PC-9 (cell line): ENCODE data around the gene ESRP2. TPM values are rescaled to one million over a fixed set of nuclear protein-coding genes. Genes with fewer than 3 reads are reported as not detected.

ENCODE experiments used
- BruUV-seq: library from RNA; stranded (reverse); fragments of 400-500 nt; replicated peaks from 2 replicates; lab custom pipeline; 2021; lab: Mats Ljungman, UMichigan
- CTCF ChIA-PET: fragments of 300-600 bp; sonication (Branson Sonifier 250); formaldehyde crosslinking; loops from one replicate; lab custom pipeline; 2022; ENCODE audit warnings: antibody characterized with exemption; lab: Charles Lee
- POLR2A ChIA-PET: fragments of 300-600 bp; sonication (Branson Sonifier 250); formaldehyde crosslinking; loops from one replicate; lab custom pipeline; 2022; ENCODE audit warnings: antibody characterized with exemption; ENCODE audit not compliant: unreplicated experiment; lab: Charles Lee
- DNase-seq, 2 experiments: peaks; one replicate each; pipeline versions ENCODE4 v3.0.0 to v3.0.0-alpha.2; 2015 to 2022; ENCODE audit warnings: mixed read lengths in 1 of 2
- H2AFZ ChIP-seq: fragments of 200-600 bp; sonication (generic); 2 replicates; pipeline ENCODE4 v1.8.1; 2017; ENCODE audit warnings: antibody characterized with exemption
- H3F3A ChIP-seq: fragments of 200-600 bp; sonication (generic); 2 replicates; pipeline ENCODE4 v1.8.1; 2017; ENCODE audit warnings: antibody characterized with exemption, mild to moderate bottlenecking, low read depth; ENCODE audit not compliant: insufficient read depth
- H3K27ac ChIP-seq: fragments of 200-600 bp; sonication (generic); 2 replicates; pipeline ENCODE4 v1.6.1; 2016; ENCODE audit warnings: mixed run types
- H3K27me3 ChIP-seq: fragments of 200-600 bp; sonication (generic); 2 replicates; pipeline ENCODE4 v1.6.1; 2016; ENCODE audit warnings: low read depth, mixed run types; ENCODE audit not compliant: insufficient read depth
- H3K36me3 ChIP-seq: fragments of 200-600 bp; sonication (generic); 2 replicates; pipeline ENCODE4 v1.6.1; 2016; ENCODE audit warnings: low read depth, mixed run types
- H3K4me1 ChIP-seq: fragments of 200-600 bp; sonication (generic); replicated peaks from 2 replicates; pipeline ENCODE4 v1.6.1; 2016; ENCODE audit warnings: mixed run types; ENCODE audit not compliant: insufficient read depth
- H3K4me2 ChIP-seq: fragments of 200-600 bp; sonication (generic); 2 replicates; pipeline ENCODE4 v1.6.1; 2017; ENCODE audit warnings: mixed run types
- H3K4me3 ChIP-seq: fragments of 200-600 bp; sonication (generic); 2 replicates; pipeline ENCODE4 v1.6.1; 2016; ENCODE audit warnings: mixed run types
- H3K79me2 ChIP-seq: fragments of 200-600 bp; sonication (generic); 2 replicates; pipeline ENCODE4 v1.6.1; 2017; ENCODE audit warnings: low read depth, mixed run types
- H3K9me2 ChIP-seq: fragments of 200-600 bp; sonication (generic); 2 replicates; pipeline ENCODE4 v1.8.1; 2017; ENCODE audit warnings: mild to moderate bottlenecking; ENCODE audit not compliant: insufficient read depth
- H3K9me3 ChIP-seq: fragments of 200-600 bp; sonication (generic); 2 replicates; pipeline ENCODE4 v1.8.1; 2016; ENCODE audit warnings: low read depth; ENCODE audit not compliant: insufficient read depth
- H4K20me1 ChIP-seq: fragments of 200-600 bp; sonication (generic); 2 replicates; pipeline ENCODE4 v1.8.1; 2017; ENCODE audit not compliant: insufficient read depth
- EZH2 ChIP-seq: fragments of 200-600 bp; sonication (generic); IDR thresholded peaks from 2 replicates; pipeline ENCODE4 v1.8.0; 2017; ENCODE audit warnings: antibody characterized with exemption, low read depth
- intact Hi-C: fragments of 100-400 bp; cut with micrococcal nuclease; formaldehyde crosslinking; loops from one replicate; pipeline ENCODE4 v1.10.0; 2022; ENCODE audit not compliant: unreplicated experiment
- total RNA-seq: library from RNA; stranded (reverse); gene quantifications from 2 replicates; pipeline ENCODE4 v1.2.3, GENCODE V29; 2021
- TF ChIP-seq, protein P1 (sequence below): fragments of 200-600 bp; sonication (generic); conservative IDR thresholded peaks from 2 replicates; pipeline ENCODE4 v1.6.1; 2017; ENCODE audit warnings: mixed run types, antibody characterized with exemption, mild to moderate bottlenecking, moderate library complexity

The ESRP2 gene
- total RNA-seq, 1 experiment from 2014 or later: 45.0 TPM

DNA sequence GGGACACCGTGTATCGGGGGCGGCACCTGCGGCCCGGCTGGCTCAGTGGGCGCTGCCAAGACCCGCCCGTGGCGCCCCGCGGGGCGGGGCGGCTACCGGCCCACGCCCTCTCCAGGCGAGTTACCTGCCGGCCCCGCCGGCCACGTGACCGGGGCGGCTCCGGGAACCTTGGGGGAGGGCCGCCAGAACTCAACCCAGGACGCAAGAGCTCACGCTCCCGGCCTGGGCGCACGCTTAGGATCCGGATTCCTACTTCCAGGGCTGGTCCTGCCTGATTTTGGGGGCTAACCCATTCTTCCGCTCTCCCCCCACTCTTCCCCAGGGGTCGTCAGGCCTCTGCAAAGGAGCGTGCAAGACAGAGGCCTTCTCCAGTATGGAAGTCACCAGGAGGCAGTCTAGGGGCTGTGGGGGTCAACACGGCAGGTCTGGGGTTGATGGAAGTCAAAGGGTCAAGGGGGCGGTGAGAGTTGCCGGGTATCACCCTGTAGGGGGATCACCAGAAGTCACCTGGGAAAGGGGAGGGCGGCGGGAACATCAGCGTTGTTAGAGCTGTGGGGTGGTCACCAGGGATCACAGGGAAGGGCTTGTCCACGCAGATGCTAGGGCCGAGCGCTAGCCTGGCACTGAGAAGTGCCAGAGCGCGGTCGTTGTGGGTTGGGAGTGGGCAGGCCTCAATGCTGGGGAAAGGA lies 354 bp upstream of the ESRP2 start:
- CTCF ChIA-PET: interaction anchor here (0.6 kb wide), 1 partner anchor 416 kb away, joined by 6 read pairs; no protein-coding TSS in a partner anchor
- TSS peak; percentile 49 for BruUV-seq
- Histone ChIP-seq H3K9me2 (no peaks in the 10 kb centered on the region), H3K4me1 (peaks cover 27% of the 10 kb centered on the region), H4K20me1 (peaks cover 23% of the 10 kb centered on the region), H3F3A (peaks cover 26% of the 10 kb centered on the region), H3K36me3 (no peaks in the 10 kb centered on the region; the same call in 1 of the 2 replicates), H3K4me2 (peak overlapping the region; percentile 97), H3K9me3 (no peaks in the 10 kb centered on the region), H3K79me2 (peaks cover 34% of the 10 kb centered on the region), H3K4me3 (peak overlapping the region; percentile 99), H2AFZ (peak overlapping the region; percentile 87), H3K27ac (peak overlapping the region; percentile 59), H3K27me3 (no peaks in the 10 kb centered on the region)
- TF ChIP-seq, protein P1, sequence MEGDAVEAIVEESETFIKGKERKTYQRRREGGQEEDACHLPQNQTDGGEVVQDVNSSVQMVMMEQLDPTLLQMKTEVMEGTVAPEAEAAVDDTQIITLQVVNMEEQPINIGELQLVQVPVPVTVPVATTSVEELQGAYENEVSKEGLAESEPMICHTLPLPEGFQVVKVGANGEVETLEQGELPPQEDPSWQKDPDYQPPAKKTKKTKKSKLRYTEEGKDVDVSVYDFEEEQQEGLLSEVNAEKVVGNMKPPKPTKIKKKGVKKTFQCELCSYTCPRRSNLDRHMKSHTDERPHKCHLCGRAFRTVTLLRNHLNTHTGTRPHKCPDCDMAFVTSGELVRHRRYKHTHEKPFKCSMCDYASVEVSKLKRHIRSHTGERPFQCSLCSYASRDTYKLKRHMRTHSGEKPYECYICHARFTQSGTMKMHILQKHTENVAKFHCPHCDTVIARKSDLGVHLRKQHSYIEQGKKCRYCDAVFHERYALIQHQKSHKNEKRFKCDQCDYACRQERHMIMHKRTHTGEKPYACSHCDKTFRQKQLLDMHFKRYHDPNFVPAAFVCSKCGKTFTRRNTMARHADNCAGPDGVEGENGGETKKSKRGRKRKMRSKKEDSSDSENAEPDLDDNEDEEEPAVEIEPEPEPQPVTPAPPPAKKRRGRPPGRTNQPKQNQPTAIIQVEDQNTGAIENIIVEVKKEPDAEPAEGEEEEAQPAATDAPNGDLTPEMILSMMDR: no peak
- no peak for TF ChIP-seq EZH2
- intact Hi-C loops: loop anchor here (10.0 kb wide), 2 partner anchors 561 to 991 kb away; partner anchors contain the start of genes FHOD1 and SLC9A5
- POLR2A ChIA-PET: interaction anchor here (0.6 to 1.3 kb wide), 4 partner anchors 28 to 152 kb away, joined by 3 to 6 read pairs (median 4); partner anchors contain the start of genes NFATC3 and SLC7A6
- DNase-seq: peak; percentile 78 to 94

DNA sequence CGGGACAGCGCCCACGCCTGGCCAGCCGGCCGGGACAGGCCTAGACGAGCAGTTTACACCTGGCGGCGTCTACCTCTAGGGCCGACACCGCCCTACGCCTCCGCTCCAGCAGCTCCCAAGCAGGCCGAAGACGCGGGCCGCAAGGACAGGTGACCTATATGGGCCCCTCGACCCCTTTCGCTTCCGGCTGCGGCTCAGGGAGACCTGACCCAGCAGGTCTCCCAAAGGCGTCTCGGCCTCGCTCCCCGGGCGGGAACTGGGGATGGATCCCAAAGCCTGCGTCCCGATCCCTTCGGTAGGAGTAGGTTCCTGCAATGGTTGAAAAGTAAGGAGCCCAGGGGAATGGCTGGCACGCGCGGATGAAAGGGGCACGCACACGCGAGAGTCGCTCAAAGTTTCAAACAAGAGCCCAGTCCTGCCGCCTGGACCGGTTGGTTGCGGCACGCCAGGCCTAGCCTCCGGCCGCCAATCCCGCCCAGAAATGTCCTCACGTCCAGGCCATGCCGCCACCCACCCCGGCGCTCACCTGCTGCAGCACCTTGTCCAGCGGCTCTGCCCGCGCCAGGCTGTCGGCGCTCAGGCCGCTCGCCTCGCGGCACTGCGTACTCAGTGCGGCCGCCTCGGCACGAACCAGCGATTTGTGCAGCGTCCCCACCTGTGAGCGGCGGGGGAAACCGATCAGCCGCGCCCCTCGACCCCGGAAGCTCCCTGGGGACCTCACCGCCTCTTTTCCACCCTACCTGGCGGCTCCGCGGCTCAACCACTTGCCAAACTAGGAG lies 630 bp downstream of the ESRP2 start:
- ChIA-PET CTCF (interaction anchor here (0.5 to 0.6 kb wide), 2 partner anchors 27 to 415 kb away, joined by 6 to 8 read pairs; no protein-coding TSS in a partner anchor), POLR2A (interaction anchor here (0.5 to 1.3 kb wide), 7 partner anchors 8 to 743 kb away, joined by 3 to 17 read pairs (median 5); partner anchors contain the start of genes NFATC3 and SLC7A6)
- Histone ChIP-seq H4K20me1 (peaks cover 23% of the 10 kb centered on the region), H3K36me3 (no peaks in the 10 kb centered on the region; the same call in 1 of the 2 replicates), H2AFZ (peak overlapping the region; percentile 87), H3F3A (peaks cover 29% of the 10 kb centered on the region), H3K4me1 (peaks cover 27% of the 10 kb centered on the region), H3K9me2 (no peaks in the 10 kb centered on the region), H3K79me2 (peaks cover 34% of the 10 kb centered on the region), H3K9me3 (no peaks in the 10 kb centered on the region), H3K4me3 (peak overlapping the region; percentile 99), H3K4me2 (peak overlapping the region; percentile 97), H3K27ac (peak overlapping the region; percentile 54), H3K27me3 (no peaks in the 10 kb centered on the region)
- intact Hi-C loops: loop anchor here (2.0 to 10.0 kb wide), 4 partner anchors 94 to 990 kb away; partner anchors contain the start of genes FHOD1, NFATC3 and SLC9A5
- no TSS peak for BruUV-seq
- peak; percentile 52 to 61 for DNase-seq
- no peak for TF ChIP-seq EZH2
- TF ChIP-seq, protein P1: no peak
